GM12801 (cell line): ENCODE results near the gene SLC15A1.

Experiments used
- CTCF ChIP-seq: IDR thresholded peaks from one replicate; pipeline ENCODE4 v1.5.1; 2011; ENCODE audit warnings: control low read depth; ENCODE audit not compliant: insufficient read length; ENCODE audit errors: extremely low read depth

SLC15A1 gene

GRCh38 chr13:98657506-98658085 is 94.9 kb downstream of the SLC15A1 start:
- TF ChIP-seq CTCF: no peak

- TF ChIP-seq CTCF: no peak
Observed at GRCh38 chr13:98656223-98656622, 96.2 kb downstream of the SLC15A1 start.

- peak; percentile 38 for TF ChIP-seq CTCF
Observed at GRCh38 chr13:98653463-98653985, 98.9 kb downstream of the SLC15A1 start.

GRCh38 chr13:98652721-98653462 is 99.6 kb downstream of the SLC15A1 start:
- no peak for TF ChIP-seq CTCF

GRCh38 chr13:98652276-98652675 is 100.2 kb downstream of the SLC15A1 start:
- no peak for TF ChIP-seq CTCF

- no peak for TF ChIP-seq CTCF
Observed at GRCh38 chr13:98651744-98652143, 100.7 kb downstream of the SLC15A1 start.

- no peak for TF ChIP-seq CTCF
Observed at GRCh38 chr13:98650396-98651107, 101.9 kb downstream of the SLC15A1 start.
